Pericardium fibroblast (primary cell): ENCODE measurements around the gene PVR. TPM values are rescaled to one million over a fixed set of nuclear protein-coding genes. Genes with fewer than 3 reads are reported as not detected.

Source experiments
- total RNA-seq: library from RNA; depleted of rRNA; stranded (reverse); fragments of >200 nt; gene quantifications from 2 replicates; pipeline ENCODE4 v1.2.3, GENCODE V29; 2015

PVR gene, protein sequence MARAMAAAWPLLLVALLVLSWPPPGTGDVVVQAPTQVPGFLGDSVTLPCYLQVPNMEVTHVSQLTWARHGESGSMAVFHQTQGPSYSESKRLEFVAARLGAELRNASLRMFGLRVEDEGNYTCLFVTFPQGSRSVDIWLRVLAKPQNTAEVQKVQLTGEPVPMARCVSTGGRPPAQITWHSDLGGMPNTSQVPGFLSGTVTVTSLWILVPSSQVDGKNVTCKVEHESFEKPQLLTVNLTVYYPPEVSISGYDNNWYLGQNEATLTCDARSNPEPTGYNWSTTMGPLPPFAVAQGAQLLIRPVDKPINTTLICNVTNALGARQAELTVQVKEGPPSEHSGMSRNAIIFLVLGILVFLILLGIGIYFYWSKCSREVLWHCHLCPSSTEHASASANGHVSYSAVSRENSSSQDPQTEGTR
- 16.8 and 42.7 TPM in 2 replicates for total RNA-seq

DNA sequence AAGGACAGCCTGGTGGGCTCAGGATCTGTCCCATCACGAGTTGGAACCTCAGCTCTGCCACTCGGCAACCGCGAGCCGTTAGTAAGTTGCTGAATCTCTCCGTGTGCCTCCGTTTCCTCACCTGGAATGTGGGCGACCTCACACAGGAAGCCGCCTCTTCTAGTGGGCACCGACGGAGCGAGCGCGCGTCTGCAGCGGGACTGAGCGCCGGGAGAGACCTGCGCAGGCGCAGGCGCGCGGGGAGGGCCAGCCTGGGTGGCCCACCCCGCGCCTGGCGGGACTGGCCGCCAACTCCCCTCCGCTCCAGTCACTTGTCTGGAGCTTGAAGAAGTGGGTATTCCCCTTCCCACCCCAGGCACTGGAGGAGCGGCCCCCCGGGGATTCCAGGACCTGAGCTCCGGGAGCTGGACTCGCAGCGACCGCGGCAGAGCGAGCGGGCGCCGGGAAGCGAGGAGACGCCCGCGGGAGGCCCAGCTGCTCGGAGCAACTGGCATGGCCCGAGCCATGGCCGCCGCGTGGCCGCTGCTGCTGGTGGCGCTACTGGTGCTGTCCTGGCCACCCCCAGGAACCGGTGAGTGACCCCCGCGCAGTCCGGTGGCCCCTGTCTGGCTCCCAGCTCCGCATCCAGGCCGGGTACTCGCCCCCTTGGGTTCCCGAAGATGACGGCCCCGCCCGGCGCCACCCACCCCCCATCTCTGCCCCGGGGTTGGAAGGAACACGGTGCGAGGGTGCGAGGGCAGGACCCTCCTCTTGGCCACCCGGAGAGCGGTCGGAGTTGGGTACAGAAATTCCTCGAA, at the start of gene PVR:
Gene PVR, plus strand, starts transcription at position 306 of the 797 bp plus-strand sequence. Its CDS starts 187 bp downstream, at position 493.

DNA sequence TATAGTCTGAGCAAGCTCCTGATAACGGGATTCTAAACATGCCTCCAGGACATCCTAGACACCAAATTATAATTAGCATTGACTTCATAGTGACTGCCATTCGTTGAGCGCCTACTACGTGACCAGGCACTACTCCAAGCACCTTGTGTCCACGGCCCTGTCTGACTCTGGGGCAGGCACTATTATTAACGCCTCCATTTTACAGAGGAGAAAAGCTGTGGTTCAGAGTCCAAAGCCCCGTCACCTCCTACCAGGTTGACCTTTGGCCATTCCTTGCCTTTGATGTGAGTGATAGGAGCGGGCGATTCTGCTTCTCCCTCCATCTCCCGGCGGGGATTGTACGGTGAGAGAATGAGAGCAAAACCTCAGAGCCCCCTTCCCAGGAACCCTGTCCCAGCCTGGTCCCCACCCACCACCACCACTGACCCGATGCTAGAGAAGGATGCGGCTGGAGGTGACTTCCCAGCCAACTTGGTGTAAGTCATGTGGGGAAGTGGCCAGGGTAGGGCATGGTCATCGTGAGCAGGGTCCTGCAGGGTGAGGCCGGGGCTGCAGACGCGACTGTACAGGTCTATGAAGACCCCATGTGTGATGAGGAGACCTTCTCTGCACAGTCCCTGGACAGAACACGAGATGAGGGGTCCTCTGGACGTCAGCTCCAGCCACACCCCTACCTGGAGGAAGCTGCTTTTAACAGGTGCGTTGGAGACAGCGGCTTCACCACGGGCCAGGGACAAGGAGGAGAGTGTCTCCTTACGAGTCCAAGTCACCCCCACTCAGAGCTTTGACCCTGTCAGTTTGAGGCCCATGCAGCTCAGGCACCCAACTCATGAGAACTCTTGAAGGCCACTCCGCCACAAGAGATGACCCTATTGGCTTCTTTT, 30.2 kb upstream of the PVR start, which contains the start of gene IGSF23:
Gene IGSF23, plus strand, starts transcription at position 269 of the 884 bp plus-strand sequence. Its CDS starts 83 bp downstream, at position 352.

DNA sequence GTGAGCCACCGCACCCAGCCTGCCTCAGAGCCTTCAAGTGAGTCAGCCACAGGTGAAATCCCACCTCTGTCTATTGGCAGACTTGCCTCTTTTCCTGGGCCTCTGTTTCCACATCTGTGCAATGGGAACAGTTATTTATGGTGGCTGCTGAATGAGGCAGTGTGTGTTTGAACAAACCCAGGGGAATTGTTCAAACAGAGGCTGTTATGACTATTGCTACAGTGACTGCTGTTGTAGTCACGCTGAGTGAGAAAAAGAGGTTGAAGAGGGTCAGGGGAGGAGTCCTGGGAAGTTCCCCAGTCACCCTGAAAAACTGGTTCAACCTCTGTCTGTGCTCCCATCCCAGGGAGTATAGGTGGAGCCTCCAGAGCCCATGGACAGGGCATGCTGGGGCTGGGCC, 27.7 kb downstream of the PVR start, which contains the start of gene CEACAM19:
Gene CEACAM19, plus strand, starts transcription at position 83 of the 400 bp plus-strand sequence. CDS start 450 bp downstream, outside the sequence.

DNA sequence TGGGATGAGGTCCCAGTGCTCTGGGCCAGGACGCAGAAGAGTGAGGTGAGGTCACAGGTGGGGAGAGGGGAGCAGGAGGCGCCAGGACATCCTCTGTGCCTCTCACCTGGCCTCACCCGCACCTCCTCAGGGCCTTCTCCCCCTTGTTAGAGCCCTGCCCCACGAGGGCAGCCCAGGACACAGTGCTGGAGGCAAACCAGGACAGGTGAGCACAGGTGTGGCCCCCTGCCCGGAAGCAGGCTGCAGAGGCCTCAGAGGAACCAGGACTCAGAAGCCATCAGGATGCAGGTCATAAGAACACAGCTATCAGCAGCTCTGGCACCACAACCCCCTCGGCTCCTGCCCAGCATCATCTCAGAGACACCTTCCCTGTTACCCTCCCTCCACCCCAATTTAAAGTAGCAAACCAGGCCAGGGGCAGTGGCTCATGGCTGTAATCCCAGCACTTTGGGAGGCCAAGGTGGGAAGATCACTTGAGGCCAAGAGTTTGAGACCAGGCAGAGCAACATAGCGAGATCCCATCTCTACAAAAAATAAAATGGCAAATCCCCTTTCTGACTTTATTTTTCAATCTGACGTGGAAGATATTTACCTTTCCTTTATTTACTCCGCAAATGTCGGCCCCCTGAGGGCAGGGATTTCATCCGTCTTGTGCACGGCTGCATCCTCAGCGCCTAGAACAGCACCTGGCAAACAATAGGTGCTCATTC, 54.9 kb downstream of the PVR start, which contains the start of gene CEACAM16:
Gene CEACAM16, plus strand, starts transcription at position 660 of the 710 bp plus-strand sequence. CDS start 2,306 bp downstream, outside the sequence.

Other genes with a start within 250 kb of the PVR start
- 0.82 and 2.9 TPM in 2 replicates for gene ZNF285, start 242.3 kb upstream of the PVR start, total RNA-seq
- 3.7 and 4.2 TPM in 2 replicates for gene ZNF229, start 195.4 kb upstream of the PVR start, total RNA-seq
- 5.7 and 7.1 TPM in 2 replicates for gene ZNF180, start 143.4 kb upstream of the PVR start, total RNA-seq
- not detected in 2 replicates for gene CEACAM20, start 114.2 kb upstream of the PVR start, total RNA-seq
- gene IGSF23, start 30.3 kb upstream of the PVR start, total RNA-seq = not detected in 2 replicates
- gene CEACAM19, start 27.6 kb downstream of the PVR start, total RNA-seq = 1.3 and 1.4 TPM in 2 replicates
- not detected in 2 replicates for gene CEACAM16, start 55.2 kb downstream of the PVR start, total RNA-seq
- 21.8 and 31.9 TPM in 2 replicates for gene BCL3, start 104.8 kb downstream of the PVR start, total RNA-seq
- gene CBLC, start 134.0 kb downstream of the PVR start, total RNA-seq = not detected in 2 replicates
- gene BCAM, start 165.2 kb downstream of the PVR start, total RNA-seq = 20.6 and 29.3 TPM in 2 replicates
- 76.9 and 163 TPM in 2 replicates for gene NECTIN2, start 202.4 kb downstream of the PVR start, total RNA-seq
- gene TOMM40, start 247.3 kb downstream of the PVR start, total RNA-seq = 47.9 and 51.1 TPM in 2 replicates